Neural cell (in vitro differentiated cells): ENCODE measurements around the gene SLC1A2. TPM values are rescaled to one million over a fixed set of nuclear protein-coding genes. Genes with fewer than 3 reads are reported as not detected.

ENCODE experiments used
- H2AFZ ChIP-seq: fragments of 200-600, 300-800 bp; sonication (generic), shearing (Covaris generic); 2 replicates; pipeline ENCODE4 v1.6.0; 2014; ENCODE audit warnings: low read depth, mild to moderate bottlenecking, antibody characterized with exemption, low read length, moderate library complexity
- H3F3A ChIP-seq: fragments of 200-600 bp; shearing (Covaris generic); 2 replicates; pipeline ENCODE4 v1.6.1; 2016; ENCODE audit warnings: mild to moderate bottlenecking, moderate library complexity, mixed read lengths, antibody characterized with exemption, low read length; ENCODE audit not compliant: insufficient read depth, poor library complexity, severe bottlenecking
- H3K27ac ChIP-seq: fragments of 200-600, 300-800 bp; sonication (generic), shearing (Covaris generic); 2 replicates; pipeline ENCODE4 v1.5.1; 2014; ENCODE audit warnings: mild to moderate bottlenecking, low read length, moderate library complexity
- H3K27me3 ChIP-seq: fragments of 300-800, 200-600 bp; sonication (generic), shearing (Covaris generic); 2 replicates; pipeline ENCODE4 v1.6.0; 2014; ENCODE audit warnings: mild to moderate bottlenecking, low read depth, low read length, moderate library complexity; ENCODE audit not compliant: insufficient read depth
- H3K36me3 ChIP-seq: fragments of 300-800, 200-600 bp; sonication (generic), shearing (Covaris generic); 2 replicates; pipeline ENCODE4 v1.5.1; 2014; ENCODE audit warnings: mild to moderate bottlenecking, antibody characterized with exemption, low read length, moderate library complexity; ENCODE audit not compliant: insufficient read depth
- H3K4me2 ChIP-seq: fragments of 300-800, 200-600 bp; sonication (generic), shearing (Covaris generic); 2 replicates; pipeline ENCODE4 v1.6.0; 2014; ENCODE audit warnings: mild to moderate bottlenecking, low read length
- H3K4me3 ChIP-seq: fragments of 300-800, 200-600 bp; sonication (generic), shearing (Covaris generic); 2 replicates; pipeline ENCODE4 v1.5.1; 2014; ENCODE audit warnings: mild to moderate bottlenecking, low read length, moderate library complexity
- H3K79me2 ChIP-seq: fragments of 200-600 bp; shearing (Covaris generic); replicated peaks from 2 replicates; pipeline ENCODE4 v1.6.0; 2014; ENCODE audit warnings: mild to moderate bottlenecking, low read length, moderate library complexity; ENCODE audit not compliant: insufficient read depth
- H3K9ac ChIP-seq: fragments of 300-800, 200-600 bp; sonication (generic), shearing (Covaris generic); 2 replicates; pipeline ENCODE4 v1.6.1; 2016; ENCODE audit warnings: mild to moderate bottlenecking, low read length, mixed read lengths
- H3K9me2 ChIP-seq: fragments of 200-600 bp; shearing (Covaris generic); 2 replicates; pipeline ENCODE4 v1.6.1; 2016; ENCODE audit warnings: mild to moderate bottlenecking, low read length, mixed read lengths; ENCODE audit not compliant: insufficient read depth
- H3K9me3 ChIP-seq: fragments of 200-600, 300-800 bp; sonication (generic), shearing (Covaris generic); 2 replicates; pipeline ENCODE4 v1.6.1; 2016; ENCODE audit warnings: mild to moderate bottlenecking, mixed run types, low read length, moderate library complexity, mixed read lengths
- H4K20me1 ChIP-seq: fragments of 200-600 bp; shearing (Covaris generic); 2 replicates; pipeline ENCODE4 v1.6.1; 2016; ENCODE audit warnings: mild to moderate bottlenecking, mixed run types; ENCODE audit not compliant: insufficient read depth
- CTCF ChIP-seq: fragments of 450-650 bp; IDR thresholded peaks from 2 replicates; pipeline ENCODE4 v1.5.1; 2014; ENCODE audit warnings: antibody characterized with exemption, mild to moderate bottlenecking, moderate library complexity; ENCODE audit not compliant: poor library complexity, severe bottlenecking
- EP300 ChIP-seq: fragments of 450-650 bp; conservative IDR thresholded peaks from 2 replicates; pipeline ENCODE4 v1.6.1; 2014; ENCODE audit warnings: antibody characterized with exemption, mild to moderate bottlenecking, moderate library complexity; ENCODE audit not compliant: poor library complexity, severe bottlenecking
- EZH2 ChIP-seq: fragments of 200-600, 300-800 bp; shearing (Covaris generic), sonication (generic); IDR thresholded peaks from 2 replicates; pipeline ENCODE4 v1.6.1; 2014; ENCODE audit warnings: antibody characterized with exemption, low read length, borderline replicate concordance, mild to moderate bottlenecking; ENCODE audit not compliant: insufficient read depth, poor library complexity, severe bottlenecking
- MXI1 ChIP-seq: fragments of 450-650 bp; conservative IDR thresholded peaks from 2 replicates; pipeline ENCODE4 v1.6.1; 2014; ENCODE audit warnings: antibody characterized with exemption, mild to moderate bottlenecking; ENCODE audit not compliant: poor library complexity, severe bottlenecking
- POLR2AphosphoS5 ChIP-seq: IDR thresholded peaks from 2 replicates; pipeline ENCODE4 v1.6.1; 2012
- RAD21 ChIP-seq: fragments of 450-650 bp; conservative IDR thresholded peaks from 2 replicates; pipeline ENCODE4 v1.6.1; 2014; ENCODE audit warnings: antibody characterized with exemption, mild to moderate bottlenecking, moderate library complexity
- REST ChIP-seq: IDR thresholded peaks from 2 replicates; pipeline ENCODE4 v1.6.1; 2012; ENCODE audit warnings: borderline replicate concordance
- SMC3 ChIP-seq: fragments of 450-650 bp; conservative IDR thresholded peaks from 2 replicates; pipeline ENCODE4 v1.6.1; 2014; ENCODE audit warnings: antibody characterized with exemption, mild to moderate bottlenecking, moderate library complexity; ENCODE audit not compliant: poor library complexity
- TAF1 ChIP-seq: IDR thresholded peaks from 2 replicates; pipeline ENCODE4 v1.6.1; 2012; ENCODE audit warnings: low read depth
- polyA plus RNA-seq: library from polyadenylated mRNA; depleted of rRNA; stranded (reverse); fragments of >200 nt; gene quantifications from 2 replicates; pipeline ENCODE4 v1.2.3, GENCODE V29; 2014

SLC1A2 gene
- polyA plus RNA-seq, 1 donor from 2014 or later: 134 TPM

- Histone ChIP-seq H3K9me3 (no peaks in the 10 kb centered on the region), H3K27me3 (no peaks in the 10 kb centered on the region), H3K4me3 (no peak overlapping the region), H4K20me1 (no peaks in the 10 kb centered on the region), H3K79me2 (no peaks in the 10 kb centered on the region), H3K4me2 (no peak overlapping the region), H2AFZ (no peak overlapping the region), H3F3A (no peaks in the 10 kb centered on the region), H3K9me2 (no peaks in the 10 kb centered on the region), H3K9ac (no peak overlapping the region), H3K27ac (no peak overlapping the region), H3K36me3 (no peaks in the 10 kb centered on the region)
- TF ChIP-seq RAD21 (no peak), CTCF (no peak), MXI1 (no peak), TAF1 (no peak), EP300 (no peak), SMC3 (no peak), EZH2 (no peak), REST (no peak), POLR2AphosphoS5 (no peak)
Observed at GRCh38 chr11:35267504-35267903, 151.9 kb downstream of the SLC1A2 start.

GRCh38 chr11:35265755-35266454, 153.5 kb downstream of the SLC1A2 start:
- H3K36me3 ChIP-seq: no peaks in the 10 kb centered on the region
- no peak overlapping the region for H2AFZ ChIP-seq
- no peak overlapping the region for H3K9ac ChIP-seq
- H3K9me2 ChIP-seq: no peaks in the 10 kb centered on the region
- H3K4me2 ChIP-seq: no peak overlapping the region
- H4K20me1 ChIP-seq: no peaks in the 10 kb centered on the region
- H3K27ac ChIP-seq: no peak overlapping the region
- H3K9me3 ChIP-seq: no peaks in the 10 kb centered on the region
- TF ChIP-seq EP300: no peak
- no peak for TF ChIP-seq REST
- no peak for TF ChIP-seq RAD21
- no peak for TF ChIP-seq TAF1
- H3F3A ChIP-seq: no peaks in the 10 kb centered on the region
- H3K4me3 ChIP-seq: no peak overlapping the region
- no peaks in the 10 kb centered on the region for H3K27me3 ChIP-seq
- H3K79me2 ChIP-seq: no peaks in the 10 kb centered on the region
